ENCODE measurements around the gene RPS2. TPM values are rescaled to one million over a fixed set of nuclear protein-coding genes. Genes with fewer than 3 reads are reported as not detected.
A peak's percentile ranks its signal among the peaks of the same experiment; 100 is the strongest.
"Not testable (repeated sequence)": the region's sequence is repeated elsewhere in the genome, so short reads cannot be mapped to it uniquely, and the experiment has no call there.

RPS2 gene
- total RNA-seq, 4 donors from 2014 or later = 2,603 to 4,441 (median 3,196) TPM

- no peak for TF ChIP-seq POLR2A (IDR thresholded peaks at IDR 0.05)
- no peak for TF ChIP-seq CTCF (IDR thresholded peaks at IDR 0.05)
- DNase-seq (ENCODE audit: low spot score in 2 of 2) = peak in 1 of 2 donors; percentile 89
- WGBS, 2 donors = 17 to 24% methylated on average over 33 to 37 of the region's 44 CpGs
- intact Hi-C loops (cut with DNase I; ENCODE audit: low total_unique reads) = no loop called here
- H3K4me3 ChIP-seq (ENCODE audit: low read depth, poor library complexity, severe bottlenecking) = peak overlapping the region; percentile 90
These were observed 670 bp downstream of the RPS2 start for GRCh38 chr16:1963806-1964505.

- DNase-seq (ENCODE audit: low spot score in 2 of 2); H3K4me3 ChIP-seq (ENCODE audit: low read depth, poor library complexity, severe bottlenecking); intact Hi-C loops (cut with DNase I; ENCODE audit: low total_unique reads): not testable (repeated sequence)
- WGBS, 2 donors = 84 to 88% methylated on average over 28 to 37 of the region's 37 CpGs
These were observed 2.2 kb downstream of the RPS2 start for GRCh38 chr16:1962161-1963153.

- intact Hi-C loops (cut with DNase I; ENCODE audit: low total_unique reads) = no loop called here
- no peak for TF ChIP-seq CTCF (IDR thresholded peaks at IDR 0.05)
- no peak for TF ChIP-seq POLR2A (IDR thresholded peaks at IDR 0.05)
- H3K4me3 ChIP-seq (ENCODE audit: low read depth, poor library complexity, severe bottlenecking) = no peak overlapping the region
- DNase-seq (ENCODE audit: low spot score in 2 of 2) = no peak
- 64 to 66% methylated on average over 6 of the region's 6 CpGs for WGBS, 2 donors
These were observed 3.0 kb downstream of the RPS2 start for GRCh38 chr16:1961651-1962067.

- 40 to 48% methylated on average over 19 of the region's 20 CpGs for WGBS, 2 donors
- H3K4me3 ChIP-seq (ENCODE audit: low read depth, poor library complexity, severe bottlenecking) = no peak overlapping the region
- DNase-seq (ENCODE audit: low spot score in 2 of 2) = no peak
- intact Hi-C loops (cut with DNase I; ENCODE audit: low total_unique reads) = no loop called here
- TF ChIP-seq CTCF (IDR thresholded peaks at IDR 0.05) (no peak), POLR2A (IDR thresholded peaks at IDR 0.05) (no peak)
These were observed 3.7 kb downstream of the RPS2 start for GRCh38 chr16:1960665-1961630.

- peak within 1 kb of the TSS; percentile 65 for H3K4me3 ChIP-seq (ENCODE audit: low read depth, poor library complexity, severe bottlenecking)
- TF ChIP-seq POLR2A (IDR thresholded peaks at IDR 0.05) (no peak), CTCF (IDR thresholded peaks at IDR 0.05) (no peak)
- 1% methylated on average over 59 to 61 of the region's 79 CpGs for WGBS, 2 donors
- intact Hi-C loops (cut with DNase I; ENCODE audit: low total_unique reads) = no loop called here
- DNase-seq (ENCODE audit: low spot score in 2 of 2) = peak; percentile 86 to 98
These were observed 5.2 kb downstream of the RPS2 start, which contains the start of gene NDUFB10 for GRCh38 chr16:1959269-1960039. Gene NDUFB10 (plus strand): TSS chr16:1959538. CDS start chr16:1959625, 87 bp downstream.

All from lower leg skin (tissue), 4 donors.